ENCODE measurements around the gene TEX30.

TEX30 gene

DNA sequence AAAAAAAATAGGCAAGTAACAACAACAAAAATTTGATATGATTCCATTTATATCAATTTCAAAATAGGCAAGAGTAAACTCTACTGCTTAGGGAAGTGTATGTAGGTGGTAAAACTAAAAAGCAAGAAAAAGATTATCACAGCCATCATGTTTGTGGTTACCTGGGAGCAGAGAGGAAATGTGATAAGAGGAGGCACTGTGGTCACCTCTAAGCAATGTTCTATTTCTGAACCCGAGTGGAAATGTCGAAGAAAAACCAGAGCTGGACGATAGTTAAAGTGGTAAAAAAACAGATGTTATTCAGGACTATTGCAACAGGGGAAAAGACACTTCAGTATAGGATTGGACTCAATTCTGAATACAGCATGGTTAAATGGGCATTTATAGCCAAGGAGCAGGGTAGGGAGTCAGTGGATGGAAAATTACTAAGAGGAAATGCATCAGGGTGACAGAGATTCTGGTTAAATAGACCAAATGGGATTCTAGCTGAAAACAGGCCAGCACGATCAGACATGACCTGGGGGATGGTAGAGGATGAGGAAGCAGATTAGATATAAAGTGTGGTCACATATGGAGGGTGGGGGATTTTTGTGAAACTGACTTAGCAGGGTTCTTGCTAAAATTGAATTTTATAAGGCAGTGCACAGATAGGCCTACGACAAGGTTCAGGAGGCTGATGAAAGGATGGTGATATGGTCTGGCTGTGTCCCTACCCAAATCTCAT is 6.0 kb upstream of the TEX30 start:
- DNase-seq: no peak

DNA sequence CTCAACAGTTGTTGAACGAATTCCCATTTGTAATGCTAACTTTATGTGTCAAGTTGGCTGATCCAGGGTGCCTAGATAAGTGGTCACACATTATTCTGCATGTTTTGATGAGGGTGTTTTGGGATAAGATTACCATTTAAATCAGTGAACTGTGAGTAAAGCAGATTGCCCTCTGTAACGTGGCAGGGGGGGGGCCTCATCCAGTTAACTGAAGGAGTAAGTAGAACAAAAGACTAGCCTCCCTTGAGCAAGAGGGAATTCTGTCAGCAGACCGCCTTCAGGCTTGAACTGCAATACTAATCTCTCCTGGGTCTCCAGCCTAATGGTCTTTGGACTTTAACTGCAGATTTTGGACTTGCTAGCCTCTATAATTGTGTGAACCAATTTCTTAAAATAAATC is 4.2 kb upstream of the TEX30 start:
- DNase-seq: no peak

DNA sequence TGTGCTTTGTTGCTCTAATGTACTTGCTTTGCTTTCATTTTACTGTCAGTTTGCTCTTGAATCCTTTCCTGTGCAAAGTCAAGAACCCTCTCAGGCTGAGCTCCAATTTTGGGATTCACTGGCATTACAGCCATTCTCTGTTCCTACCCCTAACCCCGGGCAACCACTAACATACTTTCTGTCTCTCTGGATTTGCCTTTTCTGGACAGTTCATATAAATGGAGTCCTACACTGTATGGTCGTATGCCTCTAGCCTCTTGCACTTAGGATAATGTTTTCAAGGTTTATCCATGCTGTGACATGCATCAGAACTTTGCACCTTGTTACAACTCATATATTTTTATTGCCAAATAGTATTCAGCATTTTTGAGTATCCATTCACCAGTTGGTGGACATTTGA is 2.7 kb upstream of the TEX30 start:
- no peak for DNase-seq

GRCh38 chr13:102774591-102775520 is 1.3 kb upstream of the TEX30 start:
- DNase-seq: no peak

DNA sequence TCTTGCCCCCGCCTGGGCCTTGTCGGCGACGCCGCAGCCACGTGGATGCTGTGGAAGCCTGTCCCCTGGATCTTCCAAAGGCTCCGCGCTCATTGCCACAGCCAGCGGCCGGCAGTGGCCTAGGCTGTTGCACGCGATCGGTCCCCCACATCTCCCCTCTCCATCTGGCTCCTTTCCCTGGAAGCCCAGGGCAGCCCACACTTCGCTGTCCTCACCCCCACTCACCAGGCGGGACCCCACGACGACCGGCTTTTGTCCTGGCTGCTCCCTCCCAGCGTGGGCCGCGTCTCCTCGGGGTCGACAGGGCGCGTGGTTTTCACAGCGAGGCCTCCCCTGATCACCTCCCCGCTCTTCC is 605 bp upstream of the TEX30 start:
- DNase-seq: peak in 5 of 58 donors; percentile 19 to 42 (median 30)

GRCh38 chr13:102772042-102772425 is 1.6 kb downstream of the TEX30 start:
- DNase-seq: no peak

DNA sequence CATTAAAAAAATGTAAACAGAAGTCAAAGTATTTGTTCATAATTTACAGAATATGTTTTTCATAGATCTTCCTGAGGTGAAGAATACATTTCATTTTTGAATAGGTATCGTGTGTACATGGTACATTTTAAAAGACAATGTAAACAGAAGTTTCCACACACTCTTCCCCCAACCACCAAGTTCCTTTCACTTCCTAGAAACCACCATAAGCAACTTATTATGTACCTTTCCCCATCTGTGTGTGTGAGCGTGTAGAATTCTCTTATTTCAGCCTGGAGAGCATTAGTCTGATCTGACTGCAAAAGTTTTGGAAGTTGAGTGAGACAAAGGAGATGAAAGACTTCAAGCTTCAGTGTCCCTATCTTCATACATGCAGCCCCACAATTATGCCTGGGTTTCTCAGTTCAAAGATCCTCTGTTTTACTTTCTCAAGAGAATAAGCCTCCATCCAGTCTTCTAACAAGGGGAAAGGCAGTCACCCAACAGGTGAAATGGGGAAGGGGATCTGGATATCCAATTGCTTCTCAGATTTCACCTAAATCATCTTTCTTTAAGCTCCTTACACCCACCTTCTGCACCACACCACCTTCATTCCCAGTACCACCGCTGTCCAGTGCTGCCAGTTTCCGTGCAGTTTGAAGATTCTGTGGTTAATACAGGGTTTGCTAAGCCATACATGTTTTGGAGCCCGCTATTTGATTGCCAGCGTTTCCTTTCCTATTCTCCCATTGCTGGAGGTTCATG is 2.1 kb downstream of the TEX30 start:
- DNase-seq: no peak

GRCh38 chr13:102770435-102770834 is 3.2 kb downstream of the TEX30 start:
- DNase-seq: no peak

GRCh38 chr13:102769679-102770078 is 3.9 kb downstream of the TEX30 start:
- DNase-seq: no peak

GRCh38 chr13:102768909-102769308 is 4.7 kb downstream of the TEX30 start:
- no peak for DNase-seq

GRCh38 chr13:102763741-102764140 is 9.8 kb downstream of the TEX30 start:
- DNase-seq: no peak

DNA sequence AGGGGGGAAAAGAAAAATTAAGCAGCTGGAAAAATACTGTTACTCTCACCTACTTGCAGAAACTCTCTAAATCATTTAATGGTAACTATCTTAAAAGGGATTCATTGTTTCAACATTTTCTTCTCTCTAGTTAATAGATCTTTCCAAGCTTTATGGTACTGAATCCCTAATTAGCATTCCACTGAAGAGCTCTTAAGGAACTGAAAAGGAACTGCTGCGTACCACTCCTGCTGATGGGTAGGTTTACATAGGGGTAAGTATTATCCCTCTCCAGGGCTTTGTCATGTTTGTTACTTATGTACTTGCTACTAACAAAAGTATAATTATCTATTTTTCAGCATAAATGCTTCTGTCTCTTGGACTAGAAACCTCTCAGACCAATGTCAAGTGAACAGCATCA is 12.5 kb downstream of the TEX30 start:
- no peak for DNase-seq

GRCh38 chr13:102758842-102759241 is 14.7 kb downstream of the TEX30 start:
- DNase-seq: no peak

DNA sequence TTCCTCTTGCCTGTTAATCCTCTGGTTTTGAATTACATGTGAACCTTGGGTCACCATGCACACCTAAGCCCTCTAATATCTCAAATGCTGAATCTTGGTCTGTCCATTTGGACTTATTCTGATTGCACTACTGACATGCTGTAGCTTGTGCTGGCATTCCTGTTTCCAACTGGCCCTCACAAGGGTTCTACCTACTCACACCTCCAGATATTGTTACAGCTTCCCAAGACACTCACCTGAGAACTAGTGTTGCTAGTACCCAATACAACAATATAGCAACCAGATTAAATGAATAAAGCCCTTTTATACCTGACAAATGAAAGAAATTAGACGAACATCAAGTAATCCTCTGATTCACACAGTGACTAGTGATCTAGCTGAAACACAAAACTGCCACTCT is 16.6 kb downstream of the TEX30 start:
- DNase-seq: no peak

DNA sequence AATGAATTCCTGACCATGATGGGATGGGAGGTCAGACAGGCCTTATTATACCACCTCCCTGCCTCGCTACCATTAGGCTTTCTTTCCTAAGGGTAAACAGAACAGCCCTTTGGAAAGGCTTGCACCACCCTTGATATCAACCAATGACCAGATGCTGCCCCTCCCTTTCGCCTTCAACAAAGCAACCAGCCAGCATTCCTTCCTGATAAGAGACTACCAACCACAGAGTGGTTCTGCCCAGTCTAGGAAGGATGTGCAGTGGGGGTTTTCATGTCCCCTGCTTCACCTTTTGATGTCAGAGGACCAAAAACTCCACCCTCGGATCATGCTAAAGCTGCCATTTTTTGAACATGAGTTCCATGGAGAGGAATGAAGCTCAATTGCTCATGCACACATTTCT is 21.7 kb downstream of the TEX30 start:
- DNase-seq: no peak

DNA sequence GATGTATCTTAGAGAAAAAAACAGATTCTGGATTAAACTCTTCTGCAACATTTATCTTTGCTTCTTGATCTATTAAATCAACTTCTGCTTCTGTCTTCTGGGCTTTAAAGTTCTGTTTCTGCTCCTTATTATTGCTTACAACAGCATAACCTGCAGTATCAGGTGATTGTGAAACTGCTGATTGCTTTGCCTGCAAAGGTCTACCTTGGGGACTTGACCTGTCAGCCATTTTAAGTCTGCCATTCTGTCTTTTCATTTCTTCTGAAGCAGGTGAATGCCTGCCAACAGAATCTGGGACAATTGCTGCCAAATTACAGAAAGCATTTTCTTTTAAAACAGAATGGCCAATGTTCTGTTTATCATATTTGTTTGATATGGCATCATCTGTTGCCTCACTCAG is 31.1 kb downstream of the TEX30 start:
- no peak for DNase-seq

- DNase-seq: no peak
Observed at GRCh38 chr13:102742101-102742500, 31.5 kb downstream of the TEX30 start.

- DNase-seq: no peak
Observed at GRCh38 chr13:102729560-102730270, 43.9 kb downstream of the TEX30 start.

DNA sequence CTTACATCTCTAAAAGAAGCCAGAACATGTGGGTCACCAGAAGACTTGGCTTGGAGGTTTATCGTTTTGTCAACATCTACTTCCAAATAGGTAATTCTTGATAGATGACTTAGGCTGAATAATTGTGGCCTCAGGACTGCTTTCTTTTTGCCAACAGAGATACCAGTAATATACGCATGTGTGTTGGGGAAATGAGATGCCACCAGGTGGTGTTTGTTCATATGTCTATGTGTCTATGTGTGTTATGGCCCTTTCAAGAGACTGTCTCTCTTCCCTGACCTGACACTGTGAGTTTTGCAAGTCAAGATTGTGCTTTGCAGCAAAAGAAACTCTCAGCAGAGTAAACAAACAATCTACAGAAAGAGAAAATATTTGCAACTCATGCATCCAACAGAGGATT is 47.2 kb downstream of the TEX30 start:
- DNase-seq: no peak

DNA sequence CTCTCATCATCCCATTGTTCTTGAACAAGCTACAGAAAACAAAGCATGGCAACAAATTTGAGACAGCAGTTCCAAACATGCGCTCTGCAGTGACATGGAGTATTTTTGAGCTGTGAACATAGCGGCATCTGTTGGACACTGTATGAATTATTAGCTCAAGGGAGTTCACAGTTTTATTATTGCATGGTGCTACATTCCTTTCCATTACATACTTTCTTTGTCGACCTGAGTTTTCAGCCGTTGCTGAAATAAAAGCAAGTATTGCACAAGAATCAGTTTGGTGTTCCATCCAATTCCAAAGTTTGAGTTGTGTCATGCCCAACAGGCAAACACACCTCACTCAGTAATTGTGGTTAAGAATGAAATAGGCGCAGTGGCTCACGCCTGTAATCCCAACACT is 48.7 kb downstream of the TEX30 start:
- DNase-seq: peak in 12 of 58 donors; percentile 1 to 34 (median 6)

DNA sequence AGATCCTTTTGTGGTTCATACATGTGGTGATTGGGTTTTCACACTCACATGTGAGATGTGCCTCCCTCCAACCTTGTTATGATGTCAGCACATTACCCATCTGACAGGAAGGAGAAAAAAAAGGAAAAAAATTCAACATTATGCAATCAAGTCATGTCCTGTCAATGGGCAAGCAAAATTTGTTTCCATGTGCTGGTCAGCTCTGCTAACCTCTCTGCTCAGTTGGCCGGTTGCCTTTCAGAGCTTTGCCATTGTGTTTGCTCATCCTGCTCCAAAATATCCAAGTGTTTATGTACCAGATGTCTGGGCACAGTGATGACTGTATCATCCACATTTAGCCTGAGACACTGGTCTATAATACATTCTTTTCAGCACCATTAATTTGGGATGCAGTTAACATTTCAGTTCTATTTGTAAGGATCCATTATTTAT is 51.8 kb downstream of the TEX30 start:
- DNase-seq: peak in 52 of 58 donors; percentile 4 to 89 (median 50)

All from anterior cingulate cortex (tissue), 58 donors.